Activated CD4-positive, CD25-positive, alpha-beta regulatory T cell treated with anti-CD3 and anti-CD28 coated beads, Interleukin-2, amount 50 U/mL, for 24 hours (primary cell): ENCODE measurements around the gene TACR1.
"Not testable (repeated sequence)": the region's sequence is repeated elsewhere in the genome, so short reads cannot be mapped to it uniquely, and the experiment has no call there.

Experiments used
- ATAC-seq, 2 donors: fragments of 150-1000 bp; cut with Tn5 transposase; one replicate each; pipeline ENCODE4 v1.10.0; 2021; ENCODE audit warnings: mild to moderate bottlenecking in 1 of 2, moderate library complexity in 1 of 2

Gene TACR1

GRCh38 chr2:75199428-75200011, at the start of gene TACR1:
TACR1 (minus strand) TSS chr2:75199520; CDS start chr2:75198934, 586 bp downstream.
- peak in 1 of 2 donors; percentile 30 for ATAC-seq

DNA sequence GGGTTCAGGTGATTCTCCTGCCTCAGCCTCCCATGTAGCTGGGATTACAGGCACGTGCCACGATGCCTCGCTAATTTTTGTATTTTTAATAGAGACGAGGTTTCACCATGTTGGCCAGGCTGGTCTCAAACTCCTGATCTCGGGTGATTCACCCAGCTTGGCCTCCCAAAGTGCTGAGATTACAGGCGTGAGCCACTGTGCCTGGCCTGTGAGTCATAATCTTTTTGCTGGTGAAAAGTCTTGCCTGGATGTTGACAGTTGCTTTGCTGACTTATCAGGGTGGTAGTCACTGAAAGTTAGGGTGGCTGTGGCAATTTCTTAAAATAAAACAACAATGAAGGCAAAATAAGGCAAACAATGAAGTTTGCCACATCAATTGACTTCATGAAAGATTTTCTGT, 49.3 kb upstream of the TACR1 start:
- not testable (repeated sequence) for ATAC-seq

- ATAC-seq, result no peak
Measured at GRCh38 chr2:75246441-75247167, 47.3 kb upstream of the TACR1 start.

DNA sequence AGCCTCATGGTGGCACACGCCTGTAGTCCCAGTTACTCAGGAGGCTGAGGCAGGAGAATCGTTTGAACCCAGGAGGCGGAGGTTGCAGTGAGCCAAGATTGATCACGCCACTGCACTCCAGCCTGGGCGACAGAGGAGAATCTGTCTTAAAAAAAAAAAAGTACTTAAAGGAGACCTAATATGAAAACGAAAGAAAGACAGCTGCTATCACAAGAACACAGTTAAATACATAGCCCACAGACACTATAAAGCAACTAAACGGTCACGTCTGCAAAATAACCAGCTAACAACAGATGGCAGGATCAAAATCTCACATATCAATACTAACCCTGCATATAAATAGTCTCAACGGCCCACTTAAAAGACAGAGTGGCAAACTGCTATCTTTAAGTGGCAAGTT, 43.9 kb upstream of the TACR1 start:
- no peak for ATAC-seq

GRCh38 chr2:75241696-75242095, 42.4 kb upstream of the TACR1 start:
- ATAC-seq, result no peak

DNA sequence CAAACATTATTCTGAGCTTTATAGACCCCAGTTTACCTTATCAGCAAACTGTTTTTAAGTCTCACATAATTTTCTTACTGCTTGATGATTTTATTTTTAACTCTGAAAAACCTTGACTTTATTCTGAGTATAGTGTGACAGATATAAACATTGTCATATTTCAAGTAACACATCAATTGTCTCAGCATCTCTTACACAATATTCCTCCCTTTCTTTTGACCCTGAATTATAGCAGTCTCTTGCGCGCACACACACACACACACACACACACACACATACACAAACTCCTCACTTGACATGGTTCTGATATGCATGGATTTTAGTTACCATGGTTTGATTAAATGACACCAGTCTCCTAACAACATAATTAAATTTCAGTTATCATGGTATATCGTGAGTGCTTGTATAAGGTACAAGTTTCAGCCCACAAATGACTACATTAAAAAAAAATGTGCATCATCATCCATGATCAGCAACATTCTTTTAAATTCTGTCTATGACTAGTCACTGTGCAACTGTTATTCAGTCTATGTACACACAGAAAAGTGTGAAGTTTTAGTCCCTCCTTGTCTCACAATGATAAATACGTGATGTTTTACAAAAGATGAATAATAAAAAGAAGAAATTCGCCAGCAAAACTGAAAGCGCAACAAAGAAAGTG, 39.5 kb upstream of the TACR1 start:
- no peak for ATAC-seq

- no peak for ATAC-seq
Measured at GRCh38 chr2:75237296-75237695, 38.0 kb upstream of the TACR1 start.

GRCh38 chr2:75233965-75234364, 34.6 kb upstream of the TACR1 start:
- ATAC-seq, result no peak

GRCh38 chr2:75226617-75227016, 27.3 kb upstream of the TACR1 start:
- no peak for ATAC-seq

GRCh38 chr2:75226099-75226498, 26.8 kb upstream of the TACR1 start:
- no peak for ATAC-seq

- ATAC-seq, result no peak
Measured at GRCh38 chr2:75224636-75225094, 25.3 kb upstream of the TACR1 start.

- no peak for ATAC-seq
Measured at GRCh38 chr2:75222527-75222926, 23.2 kb upstream of the TACR1 start.

DNA sequence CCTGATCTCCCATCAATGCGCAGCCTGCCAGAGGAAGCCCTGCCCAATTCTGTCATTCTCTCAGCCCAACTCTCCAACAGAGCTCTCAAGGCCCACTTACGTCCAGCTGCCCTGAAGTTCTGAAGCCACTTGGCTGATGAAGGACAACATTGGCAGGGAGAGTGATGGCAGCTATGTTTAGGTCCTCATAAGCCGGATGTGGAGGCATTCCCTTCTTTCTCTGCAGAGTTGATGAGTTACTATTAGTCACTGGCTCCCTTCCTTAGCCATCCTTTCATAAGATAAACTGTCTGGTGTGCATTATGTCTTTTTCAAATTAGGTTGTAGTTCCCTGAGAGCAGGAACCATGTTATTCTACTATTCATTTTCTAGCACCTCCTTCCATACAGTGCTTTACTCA, 22.5 kb upstream of the TACR1 start:
- no peak for ATAC-seq

DNA sequence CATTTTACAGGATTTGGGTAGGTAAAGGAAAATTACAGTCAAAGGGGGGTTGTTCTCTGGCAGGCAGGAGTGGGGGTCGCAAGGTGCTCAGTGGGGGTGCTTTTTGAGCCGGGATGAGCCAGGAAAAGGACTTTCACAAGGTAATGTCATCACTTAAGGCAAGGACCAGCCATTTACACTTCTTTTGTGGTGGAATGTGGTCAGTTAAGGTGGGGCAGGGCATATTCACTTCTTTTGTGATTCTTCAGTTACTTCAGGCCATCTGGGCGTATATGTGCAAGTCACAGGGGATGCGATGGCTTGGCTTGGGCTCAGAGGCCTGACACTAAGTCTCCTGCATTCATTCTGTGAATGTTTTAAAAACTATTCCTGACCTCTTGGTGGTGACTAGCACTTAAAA, 19.9 kb upstream of the TACR1 start:
- not testable (repeated sequence) for ATAC-seq

GRCh38 chr2:75211266-75211770, 12.0 kb upstream of the TACR1 start:
- no peak for ATAC-seq

GRCh38 chr2:75210409-75210808, 11.1 kb upstream of the TACR1 start:
- no peak for ATAC-seq

DNA sequence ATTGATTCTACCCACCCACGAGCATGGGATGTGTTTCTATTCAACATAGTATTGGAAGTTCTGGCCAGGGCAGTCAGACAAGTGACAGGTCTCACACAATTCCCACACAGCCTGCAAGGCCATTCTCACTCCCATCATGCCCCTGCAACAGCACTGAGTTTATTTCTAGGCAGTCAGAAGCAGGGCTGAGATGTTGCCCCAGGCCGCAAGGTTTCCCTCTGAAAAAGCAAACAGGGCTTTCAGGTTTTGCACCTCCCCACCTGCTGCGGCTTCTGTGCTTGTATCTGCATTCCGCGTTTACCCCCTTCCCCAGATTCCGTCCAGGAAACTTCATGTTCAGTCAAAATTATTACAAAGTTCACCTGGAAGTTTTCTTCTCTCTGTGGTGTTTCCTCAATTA, 9.4 kb upstream of the TACR1 start:
- ATAC-seq, result no peak

- ATAC-seq, result no peak
Measured at GRCh38 chr2:75204833-75205232, 5.5 kb upstream of the TACR1 start.

GRCh38 chr2:75202359-75202758, 3.0 kb upstream of the TACR1 start:
- no peak for ATAC-seq

- no peak for ATAC-seq
Measured at GRCh38 chr2:75200140-75201096, 1.1 kb upstream of the TACR1 start.

GRCh38 chr2:75195076-75195691, 4.1 kb downstream of the TACR1 start:
- no peak for ATAC-seq
